Right lobe of liver (tissue), 4 donors: ENCODE results near the gene CTNND1.

Experiments
- POLR2A ChIP-seq: fragments of 450-650 bp; IDR thresholded peaks from one replicate; pipeline ENCODE4 v1.6.1; 2017; ENCODE audit warnings: antibody characterized with exemption, mild to moderate bottlenecking
- TF ChIP-seq, protein P1 (sequence below), 4 donors: fragments of 200-600 bp in 3 of 4; fragments of 450-650 bp in 1 of 4; IDR thresholded peaks; one replicate each; pipeline versions ENCODE4 v1.5.1 to v1.8.0; 2016 to 2022; ENCODE audit warnings: antibody characterized with exemption in 4 of 4, mild to moderate bottlenecking in 2 of 4
- donor health status: DM: no; HTN: no; CAD: no.
- donor health status: DM: no; HTN: no; CAD: no.
- donor health status: DM: no; HTN: yes; CAD: no.

DNA sequence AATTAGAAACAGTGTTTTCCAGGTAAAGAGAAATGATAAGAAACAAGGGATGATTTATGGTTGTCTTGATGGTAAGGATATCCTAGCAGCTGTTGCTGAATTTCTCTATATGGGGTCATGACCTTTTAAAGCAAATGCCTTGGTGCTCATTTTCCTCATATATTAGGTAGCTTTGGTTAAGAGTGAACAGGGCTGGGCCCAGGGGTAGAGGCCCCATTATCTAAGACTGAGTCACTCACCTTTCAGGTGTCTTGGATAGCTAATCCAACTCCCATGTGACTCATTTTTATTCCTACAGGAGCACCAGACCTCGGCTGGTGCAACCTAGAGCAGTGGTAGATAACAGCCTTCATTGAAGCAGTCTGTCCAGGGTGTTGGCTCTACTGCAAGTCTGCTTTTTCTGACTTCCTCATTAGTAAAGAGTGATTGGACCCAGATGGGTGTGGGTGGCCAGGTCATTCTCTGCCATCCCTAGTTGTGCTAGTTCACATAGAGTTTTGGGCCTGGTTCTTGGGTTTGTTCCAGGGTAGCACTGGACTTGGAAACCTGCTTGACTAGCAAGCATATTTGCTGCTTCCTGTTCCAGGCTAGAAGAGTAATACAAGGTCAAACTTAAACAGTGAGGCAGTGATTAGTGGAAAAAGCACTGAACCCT lies 37.4 kb downstream of the CTNND1 start:
- TF ChIP-seq, protein P1, sequence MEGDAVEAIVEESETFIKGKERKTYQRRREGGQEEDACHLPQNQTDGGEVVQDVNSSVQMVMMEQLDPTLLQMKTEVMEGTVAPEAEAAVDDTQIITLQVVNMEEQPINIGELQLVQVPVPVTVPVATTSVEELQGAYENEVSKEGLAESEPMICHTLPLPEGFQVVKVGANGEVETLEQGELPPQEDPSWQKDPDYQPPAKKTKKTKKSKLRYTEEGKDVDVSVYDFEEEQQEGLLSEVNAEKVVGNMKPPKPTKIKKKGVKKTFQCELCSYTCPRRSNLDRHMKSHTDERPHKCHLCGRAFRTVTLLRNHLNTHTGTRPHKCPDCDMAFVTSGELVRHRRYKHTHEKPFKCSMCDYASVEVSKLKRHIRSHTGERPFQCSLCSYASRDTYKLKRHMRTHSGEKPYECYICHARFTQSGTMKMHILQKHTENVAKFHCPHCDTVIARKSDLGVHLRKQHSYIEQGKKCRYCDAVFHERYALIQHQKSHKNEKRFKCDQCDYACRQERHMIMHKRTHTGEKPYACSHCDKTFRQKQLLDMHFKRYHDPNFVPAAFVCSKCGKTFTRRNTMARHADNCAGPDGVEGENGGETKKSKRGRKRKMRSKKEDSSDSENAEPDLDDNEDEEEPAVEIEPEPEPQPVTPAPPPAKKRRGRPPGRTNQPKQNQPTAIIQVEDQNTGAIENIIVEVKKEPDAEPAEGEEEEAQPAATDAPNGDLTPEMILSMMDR (IDR thresholded peaks at IDR 0.05), result no peak
- TF ChIP-seq POLR2A, result peak; percentile 20
